ENCODE measurements around the gene KATNAL2. TPM values are rescaled to one million over a fixed set of nuclear protein-coding genes. Genes with fewer than 3 reads are reported as not detected.

KATNAL2 gene
- total RNA-seq, 1 experiment from 2014 or later, result 21.7 TPM

DNA sequence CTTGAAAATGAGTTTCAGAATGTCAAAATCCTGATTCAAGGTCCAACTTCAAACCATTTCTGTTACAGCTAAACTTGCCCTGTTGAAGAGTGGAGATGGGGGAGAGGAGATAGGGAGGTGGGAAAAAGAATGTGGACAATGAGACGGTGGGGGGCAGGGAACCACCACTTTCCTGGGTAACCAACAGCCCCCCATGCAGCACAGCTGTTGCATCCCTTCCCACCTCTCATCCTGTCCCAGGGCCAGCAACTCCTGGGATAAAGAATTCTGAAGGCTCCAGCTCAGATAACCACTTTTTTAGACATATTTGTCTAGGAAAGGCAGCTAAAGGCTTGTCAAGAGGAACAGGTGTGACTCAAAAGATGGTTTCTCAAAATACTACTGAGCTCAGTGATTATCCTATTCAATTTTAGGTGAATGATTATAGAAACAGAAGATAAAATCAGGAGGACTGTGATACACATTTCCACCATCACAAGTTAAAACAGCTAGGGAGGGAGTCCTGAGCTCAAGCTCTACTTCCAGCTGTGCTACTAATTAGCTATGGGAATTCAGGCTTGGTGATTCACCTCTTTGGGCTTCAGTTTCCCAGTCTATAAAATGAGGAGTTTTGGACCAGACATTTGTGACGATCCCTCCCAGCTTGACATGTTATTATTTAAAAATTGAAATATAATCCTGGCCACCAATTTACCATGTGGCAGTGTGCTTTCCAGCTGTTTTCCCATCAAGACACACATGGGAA lies 196.6 kb downstream of the KATNAL2 start:
- Histone ChIP-seq H3K4me1 (ENCODE audit: insufficient read depth, low read length) (no peaks in the 10 kb centered on the region; the same call in 1 of the 2 replicates), H3K56ac (ENCODE audit: insufficient read length, low read depth, low read length) (no peak overlapping the region), H2BK20ac (ENCODE audit: low read depth, low read length, poor library complexity, severe bottlenecking) (no peak overlapping the region), H2BK12ac (ENCODE audit: insufficient read length, low read depth, low read length) (no peak overlapping the region), H3T11ph (ENCODE audit: low read length) (no peak overlapping the region), H3K23ac (ENCODE audit: insufficient read length, low read depth, low read length) (no peak overlapping the region), H3K79me2 (ENCODE audit: insufficient read depth, low read length) (no peaks in the 10 kb centered on the region), H3K27me3 (ENCODE audit: insufficient read depth, low read length) (no peaks in the 10 kb centered on the region; the same call in 1 of the 2 replicates), H4K5ac (ENCODE audit: insufficient read length, low read depth, low read length) (no peak overlapping the region), H3K79me1 (ENCODE audit: insufficient read depth, low read depth, low read length, poor library complexity, severe bottlenecking) (no peaks in the 10 kb centered on the region), H3K9ac (ENCODE audit: extremely low read depth, insufficient read length, low read length) (no peak overlapping the region), H4K91ac (ENCODE audit: insufficient read length, low read depth, low read length) (no peak overlapping the region), H3K4me2 (ENCODE audit: insufficient read depth, insufficient read length, low read length) (no peak overlapping the region), H4K8ac (replicated peaks; ENCODE audit: insufficient read length, low read depth, low read length) (no peak overlapping the region), H4K20me1 (ENCODE audit: control insufficient read depth, insufficient read depth, insufficient read length) (no peaks in the 10 kb centered on the region), H2BK15ac (ENCODE audit: low read depth, low read length) (no peak overlapping the region), H3K23me2 (ENCODE audit: insufficient read length, low read depth, low read length, poor library complexity, severe bottlenecking) (no peaks in the 10 kb centered on the region), H3K27ac (ENCODE audit: insufficient read length, low read depth, low read length) (no peak overlapping the region), H3K18ac (ENCODE audit: insufficient read length, low read depth, low read length) (no peak overlapping the region), H2BK5ac (ENCODE audit: insufficient read length, low read length) (no peak overlapping the region), H3K9me3 (ENCODE audit: control insufficient read depth, low read depth, low read length) (no peaks in the 10 kb centered on the region), H2BK120ac (ENCODE audit: low read depth, low read length, poor library complexity, severe bottlenecking) (no peak overlapping the region), H3K14ac (ENCODE audit: insufficient read depth, low read length) (no peak overlapping the region), H2AFZ (ENCODE audit: low read length) (no peak overlapping the region), H2AK5ac (ENCODE audit: insufficient read length, low read length) (no peak overlapping the region), H3K4ac (ENCODE audit: low read depth, low read length) (no peak overlapping the region)
- peaks cover 13 to 47% (median 34%) of the 10 kb centered on the region in 3 experiments for H3K36me3 Mint-ChIP-seq (ENCODE audit: insufficient read depth in 1 of 3, low read depth in 3 of 3)
- peaks cover 59 to 65% of the 10 kb centered on the region in 2 experiments for H3K4me1 Mint-ChIP-seq
- whole genome bisulfite sequencing (ENCODE audit: extremely low coverage, insufficient read length, low lambda C conversion rate), result no CpG with 5 or more reads among the region's 2 CpGs
- 0 out of 5 replicates have a peak overlapping the region, but pooled peaks of 1 of the 2 experiments have one; percentile 21 for H3K4me3 Mint-ChIP-seq
- no peak for DNase-seq
- TF ChIP-seq, protein P1, sequence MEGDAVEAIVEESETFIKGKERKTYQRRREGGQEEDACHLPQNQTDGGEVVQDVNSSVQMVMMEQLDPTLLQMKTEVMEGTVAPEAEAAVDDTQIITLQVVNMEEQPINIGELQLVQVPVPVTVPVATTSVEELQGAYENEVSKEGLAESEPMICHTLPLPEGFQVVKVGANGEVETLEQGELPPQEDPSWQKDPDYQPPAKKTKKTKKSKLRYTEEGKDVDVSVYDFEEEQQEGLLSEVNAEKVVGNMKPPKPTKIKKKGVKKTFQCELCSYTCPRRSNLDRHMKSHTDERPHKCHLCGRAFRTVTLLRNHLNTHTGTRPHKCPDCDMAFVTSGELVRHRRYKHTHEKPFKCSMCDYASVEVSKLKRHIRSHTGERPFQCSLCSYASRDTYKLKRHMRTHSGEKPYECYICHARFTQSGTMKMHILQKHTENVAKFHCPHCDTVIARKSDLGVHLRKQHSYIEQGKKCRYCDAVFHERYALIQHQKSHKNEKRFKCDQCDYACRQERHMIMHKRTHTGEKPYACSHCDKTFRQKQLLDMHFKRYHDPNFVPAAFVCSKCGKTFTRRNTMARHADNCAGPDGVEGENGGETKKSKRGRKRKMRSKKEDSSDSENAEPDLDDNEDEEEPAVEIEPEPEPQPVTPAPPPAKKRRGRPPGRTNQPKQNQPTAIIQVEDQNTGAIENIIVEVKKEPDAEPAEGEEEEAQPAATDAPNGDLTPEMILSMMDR (conservative IDR thresholded peaks at IDR 0.05), result no peak
- H3K9me3 Mint-ChIP-seq, result no peaks in the 10 kb centered on the region
- H3K27ac Mint-ChIP-seq, result peak overlapping the region in 2 of 3 experiments; percentile 54 to 92; a peak in 5 of 7 replicates
- no peaks in the 10 kb centered on the region for H3K27me3 Mint-ChIP-seq (ENCODE audit: low read depth)
